Keratinocyte (primary cell): Measurements from ENCODE around the gene KCNK17.

Source experiments
- CTCF ChIP-seq, 3 experiments: IDR thresholded peaks in 1 of 3; conservative IDR thresholded peaks in 1 of 3; optimal IDR thresholded peaks in 1 of 3; 2 replicates in 2 of 3; 3 replicates in 1 of 3; pipeline versions ENCODE3 to v1.5.1; 2011; ENCODE audit warnings: low read length in 3 of 3, mild to moderate bottlenecking in 3 of 3, moderate library complexity in 2 of 3, control low read depth in 1 of 3, inconsistent platforms in 1 of 3; ENCODE audit not compliant: insufficient read depth in 2 of 3; ENCODE audit errors: extremely low read depth in 1 of 3
- EZH2 ChIP-seq: IDR thresholded peaks from one replicate; pipeline ENCODE4 v1.6.1; 2012; ENCODE audit warnings: inconsistent platforms, mild to moderate bottlenecking, low read length, moderate library complexity

- TF ChIP-seq CTCF (optimal IDR thresholded peaks at IDR 0.05 in 1 of 3, IDR thresholded peaks at IDR 0.05 in 1 of 3, conservative IDR thresholded peaks at IDR 0.05 in 1 of 3; ENCODE audit: extremely low read depth in 1 of 3, insufficient read depth in 2 of 3, low read length in 3 of 3), result no peak
- TF ChIP-seq EZH2, result no peak
Observed at GRCh38 chr6:39322306-39322850, 8.2 kb upstream of the KCNK17 start, which contains the start of gene KCNK16.
